Neutrophil (primary cell): ENCODE data around the gene CLDN25.

Source experiments
- H3K27ac ChIP-seq: fragments of 200-600 bp; sonication (generic); 2 replicates; pipeline ENCODE4 v1.5.1; 2016; ENCODE audit warnings: mild to moderate bottlenecking, moderate library complexity
- H3K27me3 ChIP-seq: fragments of 200-600 bp; sonication (generic); 2 replicates; pipeline ENCODE4 v1.6.0; 2016; ENCODE audit warnings: mild to moderate bottlenecking
- H3K36me3 ChIP-seq: fragments of 200-600 bp; sonication (generic); 2 replicates; pipeline ENCODE4 v1.5.1; 2017
- H3K4me1 ChIP-seq, 2 experiments: fragments of 200-600 bp in 1 of 2; sonication (generic) in 1 of 2; 1 replicate in 1 of 2; 2 replicates in 1 of 2; pipeline versions ENCODE4 v1.5.1 to v1.6.1; 2013 to 2016; ENCODE audit warnings: low read depth in 1 of 2, low read length in 1 of 2, mild to moderate bottlenecking in 1 of 2, moderate library complexity in 1 of 2; ENCODE audit not compliant: control insufficient read depth in 1 of 2, insufficient read depth in 1 of 2
- H3K4me3 ChIP-seq, 2 experiments: fragments of 200-600 bp in 1 of 2; sonication (generic) in 1 of 2; 1 replicate in 1 of 2; 2 replicates in 1 of 2; pipeline ENCODE4 v1.5.1; 2013 to 2016; ENCODE audit warnings: low read depth in 1 of 2, low read length in 1 of 2, mild to moderate bottlenecking in 1 of 2, moderate library complexity in 1 of 2
- H3K9me3 ChIP-seq: fragments of 200-600 bp; sonication (generic); 2 replicates; pipeline ENCODE4 v1.5.1; 2016
- TF ChIP-seq, protein P1 (sequence below): fragments of 200-600 bp; sonication (generic); IDR thresholded peaks from 2 replicates; pipeline ENCODE4 v1.5.1; 2016; ENCODE audit warnings: antibody characterized with exemption

The CLDN25 gene

DNA sequence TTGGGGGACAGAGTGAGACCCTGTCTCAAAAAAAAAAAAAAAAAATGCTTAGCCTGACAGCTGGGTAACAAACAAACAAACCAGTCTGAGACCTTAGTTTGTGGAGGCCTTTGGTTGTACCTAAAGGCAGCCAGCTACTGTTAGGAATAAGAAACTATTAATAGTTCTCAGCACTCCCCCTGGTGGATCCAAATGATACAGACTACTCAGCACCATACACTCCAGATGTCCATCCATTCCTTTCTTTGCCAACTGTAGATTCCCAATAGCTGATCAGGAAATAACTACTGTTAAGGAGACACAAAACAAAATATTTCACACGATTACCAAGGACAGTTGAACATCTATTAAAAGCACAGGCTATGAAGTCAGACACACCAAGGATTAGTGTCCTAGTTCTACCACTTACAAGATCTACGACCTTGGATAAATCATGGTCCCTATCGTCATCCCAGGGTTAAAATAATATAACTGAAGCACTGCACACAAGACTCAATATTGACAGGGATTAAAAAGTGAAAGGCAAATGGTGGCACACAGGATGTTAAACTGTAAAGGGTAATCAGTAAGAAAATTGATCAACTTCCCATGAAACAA is 17.2 kb downstream of the CLDN25 start:
- Histone ChIP-seq H3K4me3 (no peak overlapping the region), H3K9me3 (no peaks in the 10 kb centered on the region), H3K4me1 (no peaks in the 10 kb centered on the region), H3K27ac (no peak overlapping the region), H3K36me3 (peaks cover 19% of the 10 kb centered on the region), H3K27me3 (no peaks in the 10 kb centered on the region)
- TF ChIP-seq, protein P1, sequence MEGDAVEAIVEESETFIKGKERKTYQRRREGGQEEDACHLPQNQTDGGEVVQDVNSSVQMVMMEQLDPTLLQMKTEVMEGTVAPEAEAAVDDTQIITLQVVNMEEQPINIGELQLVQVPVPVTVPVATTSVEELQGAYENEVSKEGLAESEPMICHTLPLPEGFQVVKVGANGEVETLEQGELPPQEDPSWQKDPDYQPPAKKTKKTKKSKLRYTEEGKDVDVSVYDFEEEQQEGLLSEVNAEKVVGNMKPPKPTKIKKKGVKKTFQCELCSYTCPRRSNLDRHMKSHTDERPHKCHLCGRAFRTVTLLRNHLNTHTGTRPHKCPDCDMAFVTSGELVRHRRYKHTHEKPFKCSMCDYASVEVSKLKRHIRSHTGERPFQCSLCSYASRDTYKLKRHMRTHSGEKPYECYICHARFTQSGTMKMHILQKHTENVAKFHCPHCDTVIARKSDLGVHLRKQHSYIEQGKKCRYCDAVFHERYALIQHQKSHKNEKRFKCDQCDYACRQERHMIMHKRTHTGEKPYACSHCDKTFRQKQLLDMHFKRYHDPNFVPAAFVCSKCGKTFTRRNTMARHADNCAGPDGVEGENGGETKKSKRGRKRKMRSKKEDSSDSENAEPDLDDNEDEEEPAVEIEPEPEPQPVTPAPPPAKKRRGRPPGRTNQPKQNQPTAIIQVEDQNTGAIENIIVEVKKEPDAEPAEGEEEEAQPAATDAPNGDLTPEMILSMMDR: no peak

- H3K36me3 ChIP-seq: peaks cover 47% of the 10 kb centered on the region
Measured at GRCh38 chr11:113802621-113803020, 23.0 kb downstream of the CLDN25 start.

GRCh38 chr11:113805640-113806039 is 26.0 kb downstream of the CLDN25 start:
- Histone ChIP-seq H3K4me3 (no peak overlapping the region), H3K27ac (no peak overlapping the region), H3K9me3 (no peaks in the 10 kb centered on the region), H3K4me1 (no peaks in the 10 kb centered on the region), H3K36me3 (peaks cover 54% of the 10 kb centered on the region), H3K27me3 (no peaks in the 10 kb centered on the region)
- TF ChIP-seq, protein P1: no peak

More at GRCh38 chr11:113802621-113803020, 23.0 kb downstream of the CLDN25 start:
- H3K27me3 ChIP-seq: no peaks in the 10 kb centered on the region
- no peaks in the 10 kb centered on the region for H3K9me3 ChIP-seq
- TF ChIP-seq, protein P1: no peak
- no peak overlapping the region for H3K4me3 ChIP-seq
- no peak overlapping the region for H3K27ac ChIP-seq
- H3K4me1 ChIP-seq: no peaks in the 10 kb centered on the region

DNA sequence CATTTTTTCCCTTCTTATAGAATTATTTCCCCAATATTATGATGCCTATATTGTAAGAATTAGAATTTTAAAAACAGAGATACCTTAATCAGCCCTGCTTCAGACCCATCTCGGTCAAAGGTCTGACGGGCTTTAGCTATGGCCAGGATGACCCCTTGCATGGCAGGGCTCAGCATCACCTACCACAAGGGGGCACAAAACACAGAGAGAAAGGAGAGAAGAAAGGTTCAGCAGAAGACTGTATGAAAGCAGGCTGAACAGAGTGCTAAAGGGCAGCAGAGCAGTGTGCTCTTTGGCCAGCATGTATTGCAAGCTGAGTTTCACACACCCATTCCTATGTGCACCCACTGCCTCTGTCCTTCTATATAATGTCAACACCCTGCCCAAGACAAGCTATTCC is 26.8 kb downstream of the CLDN25 start:
- Histone ChIP-seq H3K4me3 (no peak overlapping the region), H3K27me3 (no peaks in the 10 kb centered on the region), H3K36me3 (peaks cover 55% of the 10 kb centered on the region), H3K27ac (no peak overlapping the region), H3K4me1 (no peaks in the 10 kb centered on the region), H3K9me3 (no peaks in the 10 kb centered on the region)
- TF ChIP-seq, protein P1: no peak

GRCh38 chr11:113808931-113809330 is 29.3 kb downstream of the CLDN25 start:
- no peak overlapping the region for H3K27ac ChIP-seq
- H3K4me1 ChIP-seq: no peaks in the 10 kb centered on the region
- no peaks in the 10 kb centered on the region for H3K9me3 ChIP-seq
- peaks cover 32% of the 10 kb centered on the region for H3K36me3 ChIP-seq
- H3K27me3 ChIP-seq: no peaks in the 10 kb centered on the region
- TF ChIP-seq, protein P1: no peak
- no peak overlapping the region for H3K4me3 ChIP-seq

- no peaks in the 10 kb centered on the region for H3K27me3 ChIP-seq
- H3K36me3 ChIP-seq: peaks cover 14% of the 10 kb centered on the region
- no peaks in the 10 kb centered on the region for H3K9me3 ChIP-seq
- TF ChIP-seq, protein P1: no peak
- H3K27ac ChIP-seq: no peak overlapping the region
- no peak overlapping the region for H3K4me3 ChIP-seq
- H3K4me1 ChIP-seq: no peaks in the 10 kb centered on the region
Measured at GRCh38 chr11:113814181-113814580, 34.6 kb downstream of the CLDN25 start.
